ENCODE data around the gene KIF3B.
"Not testable (repeated sequence)": the region's sequence is repeated elsewhere in the genome, so short reads cannot be mapped to it uniquely, and the experiment has no call there.

KIF3B gene

DNA sequence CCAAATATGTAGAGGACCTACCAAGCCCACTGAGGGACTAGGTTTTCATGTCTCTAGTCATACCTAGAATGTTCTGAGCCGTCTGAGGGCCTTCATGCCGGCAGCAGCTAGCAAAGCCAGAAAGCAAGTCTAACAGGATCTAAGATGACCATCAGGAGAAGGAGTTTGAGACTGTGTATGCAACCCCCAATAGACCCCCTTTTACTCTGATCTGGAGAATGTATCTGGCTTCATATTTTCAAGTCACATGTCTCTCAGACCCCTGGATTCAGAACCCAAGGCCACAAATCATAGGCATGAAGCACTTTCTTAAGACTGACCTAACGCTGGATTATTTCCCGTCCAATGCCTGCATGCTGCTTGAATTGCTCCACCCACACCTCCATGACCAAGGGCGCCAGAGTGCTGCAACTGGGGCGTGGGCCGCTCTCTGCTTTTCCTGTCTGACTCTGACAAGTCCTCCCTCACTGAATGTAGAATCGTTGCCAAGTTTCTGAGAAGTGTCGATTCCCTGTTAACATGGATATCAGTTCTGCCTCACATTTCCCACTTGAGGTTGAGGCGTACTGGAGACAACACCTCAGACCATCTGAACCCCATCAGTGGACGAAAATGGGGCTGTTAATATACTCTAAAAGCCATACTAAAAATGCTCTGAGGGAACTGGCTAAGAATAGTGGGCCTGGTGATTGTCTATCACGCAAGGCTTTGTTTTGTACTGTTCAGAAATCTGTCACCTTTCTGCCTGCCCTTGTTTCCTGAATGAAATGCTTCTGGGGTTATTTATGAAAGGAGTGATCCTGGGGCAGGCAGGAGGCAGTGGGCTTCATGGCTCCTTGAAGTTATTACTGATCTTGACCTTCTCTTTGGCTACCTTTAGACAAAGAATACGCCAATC is 56.8 kb downstream of the KIF3B start:
- no peak overlapping the region for H3K27ac ChIP-seq
- TF ChIP-seq, protein P1, sequence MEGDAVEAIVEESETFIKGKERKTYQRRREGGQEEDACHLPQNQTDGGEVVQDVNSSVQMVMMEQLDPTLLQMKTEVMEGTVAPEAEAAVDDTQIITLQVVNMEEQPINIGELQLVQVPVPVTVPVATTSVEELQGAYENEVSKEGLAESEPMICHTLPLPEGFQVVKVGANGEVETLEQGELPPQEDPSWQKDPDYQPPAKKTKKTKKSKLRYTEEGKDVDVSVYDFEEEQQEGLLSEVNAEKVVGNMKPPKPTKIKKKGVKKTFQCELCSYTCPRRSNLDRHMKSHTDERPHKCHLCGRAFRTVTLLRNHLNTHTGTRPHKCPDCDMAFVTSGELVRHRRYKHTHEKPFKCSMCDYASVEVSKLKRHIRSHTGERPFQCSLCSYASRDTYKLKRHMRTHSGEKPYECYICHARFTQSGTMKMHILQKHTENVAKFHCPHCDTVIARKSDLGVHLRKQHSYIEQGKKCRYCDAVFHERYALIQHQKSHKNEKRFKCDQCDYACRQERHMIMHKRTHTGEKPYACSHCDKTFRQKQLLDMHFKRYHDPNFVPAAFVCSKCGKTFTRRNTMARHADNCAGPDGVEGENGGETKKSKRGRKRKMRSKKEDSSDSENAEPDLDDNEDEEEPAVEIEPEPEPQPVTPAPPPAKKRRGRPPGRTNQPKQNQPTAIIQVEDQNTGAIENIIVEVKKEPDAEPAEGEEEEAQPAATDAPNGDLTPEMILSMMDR (conservative IDR thresholded peaks at IDR 0.05): no peak
- TF ChIP-seq ZFX (IDR thresholded peaks at IDR 0.05): no peak

DNA sequence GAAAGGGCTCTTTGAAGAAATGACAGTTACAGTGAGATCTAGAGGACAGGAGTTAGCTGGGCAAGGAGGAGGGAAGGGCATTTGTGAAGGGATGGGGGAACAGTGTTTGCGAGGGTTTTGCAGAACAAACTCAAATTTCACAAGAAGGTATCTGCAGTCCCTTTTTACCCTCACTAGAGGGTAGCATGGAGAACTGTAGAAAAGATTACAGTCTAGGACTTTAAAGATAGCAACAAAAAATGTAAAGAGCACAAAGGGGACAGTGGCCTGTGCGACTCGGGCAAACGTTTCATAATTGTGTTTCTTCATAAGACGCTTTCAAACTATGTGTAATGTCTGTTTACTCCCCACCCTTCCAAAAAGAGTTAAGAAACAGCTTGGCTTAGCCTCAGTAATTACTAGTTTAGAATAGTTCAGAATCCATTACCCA is 59.5 kb downstream of the KIF3B start:
- H3K27ac ChIP-seq: no peak overlapping the region
- TF ChIP-seq, protein P1 (conservative IDR thresholded peaks at IDR 0.05): peak; percentile 74
- no peak for TF ChIP-seq ZFX (IDR thresholded peaks at IDR 0.05)

DNA sequence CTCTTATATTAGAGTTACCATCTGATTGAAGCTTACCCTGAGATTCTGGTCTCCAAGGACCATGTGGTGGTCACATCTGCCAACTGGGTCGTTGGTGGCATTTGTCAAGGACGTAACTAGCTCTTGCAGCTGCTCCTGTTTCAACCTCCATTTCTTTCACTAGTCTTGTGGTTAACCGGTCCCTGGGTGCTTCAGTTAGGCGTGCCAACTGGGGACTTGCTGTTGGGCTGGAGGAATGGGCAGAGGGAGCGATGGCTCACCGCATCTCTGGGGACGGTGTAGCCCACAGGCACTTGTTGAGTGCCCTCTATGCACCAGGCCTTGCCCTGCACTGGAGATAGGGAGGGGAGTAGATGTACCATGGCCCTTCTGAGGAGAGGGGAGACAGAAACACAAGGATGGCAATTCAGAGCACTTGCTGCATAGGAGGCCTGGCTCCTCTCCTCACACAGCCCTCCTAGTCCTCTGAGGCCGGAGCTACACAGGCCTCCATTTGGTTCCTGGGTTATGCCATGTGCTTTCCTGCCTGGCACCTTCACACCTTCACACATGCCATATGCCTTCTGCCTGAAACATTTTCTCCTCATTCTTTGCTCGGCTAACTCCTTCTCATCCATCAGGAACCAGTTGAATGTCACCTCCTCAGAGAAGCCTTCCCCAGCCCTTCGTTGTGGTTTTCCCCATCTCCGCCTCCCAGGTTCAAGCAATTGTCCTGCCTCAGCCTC is 60.6 kb downstream of the KIF3B start:
- no peak overlapping the region for H3K27ac ChIP-seq
- TF ChIP-seq, protein P1 (conservative IDR thresholded peaks at IDR 0.05): no peak
- TF ChIP-seq ZFX (IDR thresholded peaks at IDR 0.05): no peak

DNA sequence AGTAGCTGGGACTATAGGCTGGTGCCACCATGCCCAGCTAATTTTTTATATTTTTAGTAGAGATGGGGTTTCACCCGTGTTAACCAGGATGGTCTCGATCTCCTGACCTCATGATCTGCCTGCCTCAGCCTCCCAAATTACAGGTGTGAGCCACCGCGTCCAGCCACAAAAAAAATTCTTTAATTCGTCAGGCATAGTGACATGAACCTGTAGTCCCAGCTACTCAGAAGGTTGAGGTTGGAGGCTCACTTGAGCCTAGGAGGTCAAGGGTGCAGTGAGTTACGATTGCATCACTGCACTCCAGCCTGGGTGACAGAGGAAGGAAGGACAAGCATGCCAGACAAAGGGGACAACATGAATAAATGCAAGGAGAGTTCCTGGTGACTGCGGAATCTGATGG is 61.2 kb downstream of the KIF3B start:
- H3K27ac ChIP-seq: no peak overlapping the region
- no peak for TF ChIP-seq ZFX (IDR thresholded peaks at IDR 0.05)
- TF ChIP-seq, protein P1 (conservative IDR thresholded peaks at IDR 0.05): no peak

DNA sequence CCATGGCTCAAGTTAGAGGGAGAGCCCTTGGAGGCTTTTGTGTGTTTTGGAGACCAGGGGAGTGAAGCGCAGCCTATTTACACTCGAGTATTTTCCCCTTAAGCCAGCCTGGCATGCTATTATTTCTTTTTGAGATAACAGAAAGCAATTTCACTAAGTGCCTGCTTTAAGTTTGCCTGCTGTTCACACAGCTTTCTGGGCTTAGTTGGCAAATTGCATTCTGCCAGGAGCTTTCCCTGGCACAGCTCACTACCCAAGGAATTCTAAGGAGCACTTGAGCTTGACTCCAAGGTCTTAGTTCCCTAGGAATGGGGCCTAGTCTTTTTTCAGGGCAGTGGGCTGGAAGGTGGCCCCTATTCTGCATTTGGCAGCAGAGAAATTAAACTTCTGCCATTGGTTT is 61.7 kb downstream of the KIF3B start:
- TF ChIP-seq ZFX (IDR thresholded peaks at IDR 0.05): no peak
- TF ChIP-seq, protein P1 (conservative IDR thresholded peaks at IDR 0.05): no peak
- H3K27ac ChIP-seq: no peak overlapping the region

DNA sequence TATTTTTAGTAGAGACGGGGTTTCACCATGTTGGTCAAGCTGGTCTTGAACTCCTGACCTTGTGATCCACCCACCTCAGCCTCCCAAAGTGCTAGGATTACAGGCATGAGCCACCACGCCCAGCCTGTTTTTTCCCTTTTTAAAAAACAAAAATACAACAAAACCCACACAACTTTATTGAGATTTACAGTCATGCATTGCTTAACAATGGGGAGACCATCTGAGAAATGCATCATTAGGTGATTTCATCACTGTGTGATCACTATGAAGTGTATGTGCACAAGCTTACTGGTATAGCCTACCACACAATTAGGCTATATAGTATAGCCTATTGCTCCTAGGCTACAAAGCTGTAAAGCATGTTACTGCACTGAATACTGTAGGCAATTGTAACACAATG is 63.6 kb downstream of the KIF3B start:
- H3K27ac ChIP-seq: not testable (repeated sequence)

DNA sequence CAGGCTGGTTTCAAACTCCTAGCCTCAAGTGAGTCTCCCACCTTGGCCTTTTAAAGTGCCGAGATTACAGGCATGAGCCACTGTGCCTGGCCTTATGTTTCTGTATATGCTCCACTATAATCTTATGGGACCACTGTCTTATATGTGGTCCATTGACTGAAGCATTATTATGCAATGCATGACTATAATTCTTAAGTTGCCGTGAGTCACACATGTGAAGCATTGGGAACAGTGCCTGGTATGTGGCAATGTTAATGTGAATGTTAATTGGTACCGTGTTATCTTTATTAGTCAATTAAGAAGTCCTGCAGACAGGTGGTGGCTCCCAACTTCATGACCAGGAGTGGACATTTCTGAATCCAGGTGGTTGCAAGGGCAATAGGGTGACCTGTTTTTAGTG is 66.0 kb downstream of the KIF3B start:
- TF ChIP-seq ZFX (IDR thresholded peaks at IDR 0.05): no peak
- TF ChIP-seq, protein P1 (conservative IDR thresholded peaks at IDR 0.05): no peak
- peak overlapping the region; percentile 10; the same call in 1 of the 2 replicates for H3K27ac ChIP-seq

Data from C4-2B (cell line).